IPS-20b (cell line): ENCODE measurements around the gene KCNMB4.
"Not testable (repeated sequence)": the region's sequence is repeated elsewhere in the genome, so short reads cannot be mapped to it uniquely, and the experiment has no call there.

Source experiments
- H3K27ac ChIP-seq: one replicate; pipeline ENCODE4 v1.5.1; 2013; ENCODE audit warnings: low read length
- H3K27me3 ChIP-seq: 2 replicates; pipeline ENCODE4 v1.6.1; 2013; ENCODE audit warnings: mild to moderate bottlenecking, low read length, inconsistent platforms; ENCODE audit not compliant: insufficient read depth
- H3K36me3 ChIP-seq: 2 replicates; pipeline ENCODE4 v1.6.1; 2013; ENCODE audit warnings: low read depth, mild to moderate bottlenecking, inconsistent platforms, low read length, moderate library complexity; ENCODE audit not compliant: insufficient read depth
- H3K4me1 ChIP-seq: 2 replicates; pipeline ENCODE4 v1.6.1; 2013; ENCODE audit warnings: mild to moderate bottlenecking, control low read depth, inconsistent platforms, low read length, moderate library complexity; ENCODE audit not compliant: insufficient read depth
- H3K4me3 ChIP-seq: 2 replicates; pipeline ENCODE4 v1.5.1; 2013; ENCODE audit warnings: mild to moderate bottlenecking, low read length, inconsistent platforms
- H3K9ac ChIP-seq: 2 replicates; pipeline ENCODE4 v1.6.1; 2013; ENCODE audit warnings: low read depth, mild to moderate bottlenecking, inconsistent platforms, low read length, moderate library complexity
- H3K9me3 ChIP-seq: 2 replicates; pipeline ENCODE4 v1.6.1; 2013; ENCODE audit warnings: mild to moderate bottlenecking, low read depth, low read length, inconsistent platforms; ENCODE audit not compliant: insufficient read depth

The KCNMB4 gene

GRCh38 chr12:70379846-70380245 is 13.8 kb downstream of the KCNMB4 start:
- Histone ChIP-seq H3K4me3 (no peak overlapping the region), H3K27me3 (no peaks in the 10 kb centered on the region), H3K9ac (no peak overlapping the region), H3K4me1 (no peaks in the 10 kb centered on the region; the same call in 1 of the 2 replicates), H3K9me3 (peaks cover 6% of the 10 kb centered on the region; the same call in 1 of the 2 replicates), H3K27ac (no peak overlapping the region), H3K36me3 (no peaks in the 10 kb centered on the region)

- Histone ChIP-seq H3K27ac (no peak overlapping the region), H3K9ac (no peak overlapping the region), H3K4me3 (no peak overlapping the region), H3K9me3 (peaks cover 6% of the 10 kb centered on the region; the same call in 1 of the 2 replicates), H3K27me3 (no peaks in the 10 kb centered on the region), H3K4me1 (no peaks in the 10 kb centered on the region; the same call in 1 of the 2 replicates), H3K36me3 (no peaks in the 10 kb centered on the region)
Observed at GRCh38 chr12:70383484-70383883, 17.4 kb downstream of the KCNMB4 start.

- Histone ChIP-seq H3K4me1 (no peaks in the 10 kb centered on the region; the same call in 1 of the 2 replicates), H3K9ac (no peak overlapping the region), H3K27me3 (no peaks in the 10 kb centered on the region), H3K27ac (no peak overlapping the region), H3K36me3 (no peaks in the 10 kb centered on the region), H3K4me3 (no peak overlapping the region), H3K9me3 (peaks cover 3% of the 10 kb centered on the region; the same call in 1 of the 2 replicates)
Observed at GRCh38 chr12:70383886-70384285, 17.8 kb downstream of the KCNMB4 start.

- H3K9ac ChIP-seq, result no peak overlapping the region
- no peaks in the 10 kb centered on the region; the same call in 1 of the 2 replicates for H3K4me1 ChIP-seq
Observed at GRCh38 chr12:70386771-70387170, 20.7 kb downstream of the KCNMB4 start.

GRCh38 chr12:70389678-70390077 is 23.6 kb downstream of the KCNMB4 start:
- Histone ChIP-seq H3K4me1 (no peaks in the 10 kb centered on the region), H3K27me3 (no peaks in the 10 kb centered on the region), H3K36me3 (no peaks in the 10 kb centered on the region), H3K9ac (no peak overlapping the region), H3K4me3 (no peak overlapping the region), H3K9me3 (no peaks in the 10 kb centered on the region), H3K27ac (no peak overlapping the region)

More at GRCh38 chr12:70386771-70387170, 20.7 kb downstream of the KCNMB4 start:
- no peaks in the 10 kb centered on the region for H3K27me3 ChIP-seq
- H3K4me3 ChIP-seq, result no peak overlapping the region
- H3K9me3 ChIP-seq, result no peaks in the 10 kb centered on the region
- no peak overlapping the region for H3K27ac ChIP-seq
- H3K36me3 ChIP-seq, result no peaks in the 10 kb centered on the region

GRCh38 chr12:70392631-70393030 is 26.5 kb downstream of the KCNMB4 start:
- H3K27me3 ChIP-seq, H3K4me3 ChIP-seq, H3K27ac ChIP-seq, H3K4me1 ChIP-seq, H3K36me3 ChIP-seq, H3K9ac ChIP-seq, H3K9me3 ChIP-seq: not testable (repeated sequence)

- Histone ChIP-seq H3K9me3 (no peaks in the 10 kb centered on the region), H3K9ac (no peak overlapping the region), H3K4me1 (no peaks in the 10 kb centered on the region), H3K27ac (no peak overlapping the region), H3K36me3 (no peaks in the 10 kb centered on the region), H3K4me3 (no peak overlapping the region), H3K27me3 (no peaks in the 10 kb centered on the region)
Observed at GRCh38 chr12:70393787-70394499, 27.9 kb downstream of the KCNMB4 start.

GRCh38 chr12:70398002-70398401 is 31.9 kb downstream of the KCNMB4 start:
- Histone ChIP-seq H3K27ac (no peak overlapping the region), H3K4me1 (no peaks in the 10 kb centered on the region), H3K4me3 (no peak overlapping the region), H3K27me3 (no peaks in the 10 kb centered on the region), H3K36me3 (peaks cover 30% of the 10 kb centered on the region), H3K9me3 (no peaks in the 10 kb centered on the region), H3K9ac (no peak overlapping the region)

GRCh38 chr12:70398862-70399261 is 32.8 kb downstream of the KCNMB4 start:
- Histone ChIP-seq H3K9me3 (no peaks in the 10 kb centered on the region), H3K27me3 (no peaks in the 10 kb centered on the region), H3K4me3 (no peak overlapping the region), H3K9ac (no peak overlapping the region), H3K4me1 (no peaks in the 10 kb centered on the region), H3K27ac (no peak overlapping the region), H3K36me3 (peaks cover 30% of the 10 kb centered on the region)

GRCh38 chr12:70399311-70399710 is 33.2 kb downstream of the KCNMB4 start:
- Histone ChIP-seq H3K9me3 (no peaks in the 10 kb centered on the region), H3K9ac (no peak overlapping the region), H3K27me3 (no peaks in the 10 kb centered on the region), H3K4me3 (no peak overlapping the region), H3K36me3 (peaks cover 30% of the 10 kb centered on the region), H3K27ac (no peak overlapping the region), H3K4me1 (no peaks in the 10 kb centered on the region)

- Histone ChIP-seq H3K27ac (no peak overlapping the region), H3K36me3 (peaks cover 31% of the 10 kb centered on the region), H3K4me1 (no peaks in the 10 kb centered on the region), H3K27me3 (no peaks in the 10 kb centered on the region), H3K9ac (no peak overlapping the region), H3K4me3 (no peak overlapping the region), H3K9me3 (no peaks in the 10 kb centered on the region)
Observed at GRCh38 chr12:70400124-70400523, 34.0 kb downstream of the KCNMB4 start.

- no peak overlapping the region for H3K9ac ChIP-seq
- H3K27me3 ChIP-seq, result no peaks in the 10 kb centered on the region
- no peaks in the 10 kb centered on the region for H3K4me1 ChIP-seq
- H3K9me3 ChIP-seq, result no peaks in the 10 kb centered on the region
- no peak overlapping the region for H3K27ac ChIP-seq
- H3K36me3 ChIP-seq, result peaks cover 39% of the 10 kb centered on the region
- H3K4me3 ChIP-seq, result no peak overlapping the region
Observed at GRCh38 chr12:70402597-70402996, 36.5 kb downstream of the KCNMB4 start.
